Measurements from ENCODE around the gene SEMA4A. TPM values are rescaled to one million over a fixed set of nuclear protein-coding genes. Genes with fewer than 3 reads are reported as not detected.
"Not testable (repeated sequence)": the region's sequence is repeated elsewhere in the genome, so short reads cannot be mapped to it uniquely, and the experiment has no call there.

Gene SEMA4A
- polyA plus RNA-seq (ENCODE audit: insufficient read length in 4 of 4): 10 to 100 TPM; 18.2 to 27.1 (median 21.5) TPM

DNA sequence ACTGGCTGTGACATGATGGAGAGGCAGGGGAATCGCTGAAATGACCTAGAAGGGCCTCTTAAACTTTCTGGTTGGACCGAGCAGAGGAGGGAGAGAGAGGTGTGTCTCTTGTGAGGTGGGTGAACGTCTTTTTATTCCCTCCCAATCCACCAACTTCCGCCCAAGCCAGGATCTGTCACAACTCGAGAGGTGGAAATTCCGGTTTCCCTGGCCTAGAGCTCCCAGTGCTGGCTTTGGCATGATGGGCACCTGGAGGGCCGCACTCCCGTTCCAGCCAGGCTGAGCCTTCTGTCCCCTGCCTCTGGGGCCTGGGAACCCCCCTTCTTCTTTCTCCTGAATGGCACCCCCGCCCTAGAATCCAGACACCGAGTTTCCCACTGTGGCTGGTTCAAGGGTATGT lies at the start of gene SEMA4A:
Gene SEMA4A (plus strand): TSS at position 224 of the 400 bp plus-strand sequence. CDS start 994 bp downstream, outside the sequence.
- DNase-seq (ENCODE audit: low read depth in 4 of 4, low spot score in 3 of 4): no peak

DNA sequence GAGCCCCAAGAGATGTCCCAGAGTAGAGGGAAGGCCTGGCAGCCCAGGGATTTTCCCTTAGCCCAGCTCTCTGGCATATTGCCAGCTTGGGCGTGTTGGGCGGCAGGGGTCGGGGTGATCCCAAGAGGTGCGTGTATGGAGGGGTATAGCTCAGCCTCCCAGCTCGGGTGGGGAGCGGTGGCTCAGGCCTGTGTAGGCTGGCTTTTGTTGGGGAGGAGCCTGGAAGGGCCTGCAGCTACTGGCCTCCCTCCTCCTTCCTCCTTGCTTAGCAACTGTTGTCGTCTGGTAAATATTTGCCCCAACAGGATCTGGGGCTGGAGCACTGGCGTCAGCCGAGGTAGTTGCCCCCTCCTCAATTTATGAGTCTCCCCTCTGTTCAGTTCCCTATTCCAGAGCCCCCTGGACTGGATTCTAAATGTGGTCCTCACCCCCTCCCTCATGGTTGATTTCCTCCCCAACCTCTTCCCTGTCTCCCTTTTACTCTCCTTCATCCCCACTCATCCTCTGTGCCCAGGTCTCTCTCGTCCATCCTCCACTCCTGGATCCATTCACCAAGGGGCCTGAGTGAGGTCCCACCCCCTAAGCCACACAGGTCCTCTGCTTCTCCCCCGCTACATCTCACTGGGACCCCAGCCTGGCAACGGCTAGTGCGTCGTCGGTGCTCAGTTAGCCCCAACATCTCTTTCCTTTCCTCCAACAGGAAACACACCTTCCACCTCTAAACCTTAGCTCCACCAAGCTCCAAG lies 49.1 kb upstream of the SEMA4A start:
- no peak for DNase-seq (ENCODE audit: low read depth in 4 of 4, low spot score in 3 of 4)

GRCh38 chr1:156104861-156105832 lies 48.2 kb upstream of the SEMA4A start:
- no peak for DNase-seq (ENCODE audit: low read depth in 4 of 4, low spot score in 3 of 4)

DNA sequence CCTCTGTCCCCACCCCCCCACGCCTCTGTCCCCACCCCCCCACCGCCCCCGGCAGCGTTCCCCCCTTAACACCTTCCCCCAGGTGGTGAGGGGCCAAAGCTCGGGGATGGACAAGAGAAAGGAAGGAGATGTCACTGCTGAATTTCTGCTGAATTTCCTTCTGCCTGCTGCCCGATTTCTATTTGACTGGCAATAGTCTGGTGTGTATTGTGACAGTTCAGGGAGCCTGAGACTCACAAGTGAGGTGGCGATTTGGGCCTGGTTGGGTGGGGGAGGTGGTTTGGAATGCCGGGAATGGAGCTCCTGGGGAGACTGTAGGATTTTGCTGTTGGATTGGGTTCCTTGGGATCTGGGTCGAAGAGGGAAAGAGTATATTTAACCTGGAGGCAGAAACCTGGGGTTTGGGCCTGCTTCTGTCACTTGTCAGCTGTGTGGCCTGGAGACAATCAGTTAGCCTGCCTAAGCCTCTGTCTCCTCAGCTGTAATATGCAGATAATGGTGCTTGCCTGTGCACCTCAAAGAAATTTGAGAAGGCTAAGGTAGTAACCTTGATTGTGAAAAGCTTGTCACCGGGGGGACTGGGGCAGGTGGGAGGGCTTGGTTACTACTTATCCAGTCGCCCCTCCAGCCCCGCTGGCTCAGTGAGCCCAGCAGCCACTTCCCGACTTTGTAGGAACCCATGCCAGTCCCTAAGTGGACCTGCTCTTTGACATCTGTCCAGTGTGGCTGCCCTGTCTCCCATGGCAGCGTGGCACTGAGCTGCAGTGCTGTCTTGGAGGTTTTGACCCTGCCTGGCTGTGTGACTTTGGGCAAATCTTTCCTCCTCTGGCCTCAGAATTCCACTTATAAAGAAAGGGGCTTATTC lies 46.5 kb upstream of the SEMA4A start:
- DNase-seq (ENCODE audit: low read depth in 4 of 4, low spot score in 3 of 4): no peak

- DNase-seq (ENCODE audit: low read depth in 4 of 4, low spot score in 3 of 4): no peak
These were observed 45.3 kb upstream of the SEMA4A start for GRCh38 chr1:156108057-156108456.

DNA sequence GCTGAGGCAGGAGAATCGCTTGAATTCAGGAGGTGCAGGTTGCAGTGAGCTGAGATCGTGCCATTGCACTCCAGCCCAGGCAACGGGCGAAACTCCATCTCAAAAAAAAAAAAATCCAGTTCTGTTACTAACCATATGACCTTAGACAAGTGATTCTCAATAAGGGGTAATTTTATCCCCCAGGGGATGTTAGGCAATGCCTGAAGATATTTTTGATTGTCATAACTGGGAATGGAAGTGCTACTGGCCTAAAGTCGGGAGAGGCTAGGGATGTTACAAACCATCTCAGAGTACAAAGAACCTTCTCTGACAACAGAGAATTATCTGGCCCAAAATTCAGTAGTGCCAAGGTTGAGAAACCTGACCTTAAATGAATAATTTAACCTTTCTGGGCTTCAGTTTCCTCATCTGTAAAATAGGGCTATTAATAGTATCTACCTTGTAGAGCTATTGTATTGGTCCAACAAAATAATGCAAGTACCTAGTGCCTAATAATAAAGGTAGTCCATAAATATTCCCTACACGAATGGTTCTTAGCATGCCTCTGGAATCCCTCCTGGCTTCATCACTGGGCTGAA lies 44.6 kb upstream of the SEMA4A start:
- DNase-seq (ENCODE audit: low read depth in 4 of 4, low spot score in 3 of 4): no peak

DNA sequence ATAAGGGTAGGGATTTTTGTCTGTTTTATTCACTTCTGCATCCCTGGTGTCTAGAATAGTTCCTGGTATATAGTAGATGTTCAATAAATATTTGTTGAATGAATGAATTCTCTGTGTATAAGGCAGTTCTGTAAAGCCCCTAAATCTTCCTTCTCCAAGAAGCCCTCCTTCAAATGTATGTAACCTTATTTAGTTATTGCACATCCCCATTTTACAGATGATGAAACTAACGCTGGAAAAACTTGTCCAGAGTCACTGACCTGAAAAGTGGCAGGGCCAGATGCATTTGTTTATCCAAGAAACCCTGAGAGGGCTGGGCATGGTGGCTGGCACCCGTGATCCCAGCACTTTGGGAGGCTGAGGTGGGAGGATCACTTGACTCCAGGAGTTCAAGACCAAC lies 43.1 kb upstream of the SEMA4A start:
- no peak for DNase-seq (ENCODE audit: low read depth in 4 of 4, low spot score in 3 of 4)

DNA sequence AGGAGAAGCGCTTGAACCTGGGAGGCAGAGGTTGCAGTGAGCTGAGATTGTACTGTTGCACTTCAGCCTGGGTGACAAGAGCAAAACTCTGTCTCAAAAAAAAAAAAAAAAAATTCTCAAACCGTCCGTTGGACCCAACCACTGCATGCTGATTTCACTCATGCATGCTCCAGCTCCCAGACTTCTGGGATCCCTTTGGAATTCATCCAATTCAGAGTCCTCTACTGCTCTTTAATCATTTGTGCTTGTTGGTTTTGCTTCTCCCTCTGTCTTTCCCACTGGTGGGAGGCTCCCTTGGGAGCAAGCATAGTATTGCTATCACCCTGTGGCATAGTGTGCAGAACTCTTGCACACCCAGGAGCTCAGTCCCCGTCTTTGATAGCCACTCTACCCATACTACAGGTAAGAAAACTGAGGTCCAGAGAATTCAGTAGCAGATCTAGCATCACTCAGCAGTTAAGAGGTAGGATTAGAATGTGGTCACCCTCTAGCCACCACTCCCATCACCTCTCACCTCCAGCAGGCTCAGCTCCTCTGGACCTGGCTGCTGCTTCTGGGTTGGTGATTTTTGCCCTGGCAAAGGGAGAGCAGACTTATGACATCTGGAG lies 41.9 kb upstream of the SEMA4A start:
- DNase-seq (ENCODE audit: low read depth in 4 of 4, low spot score in 3 of 4): no peak

- no peak for DNase-seq (ENCODE audit: low read depth in 4 of 4, low spot score in 3 of 4)
These were observed 40.9 kb upstream of the SEMA4A start for GRCh38 chr1:156112276-156113137.

DNA sequence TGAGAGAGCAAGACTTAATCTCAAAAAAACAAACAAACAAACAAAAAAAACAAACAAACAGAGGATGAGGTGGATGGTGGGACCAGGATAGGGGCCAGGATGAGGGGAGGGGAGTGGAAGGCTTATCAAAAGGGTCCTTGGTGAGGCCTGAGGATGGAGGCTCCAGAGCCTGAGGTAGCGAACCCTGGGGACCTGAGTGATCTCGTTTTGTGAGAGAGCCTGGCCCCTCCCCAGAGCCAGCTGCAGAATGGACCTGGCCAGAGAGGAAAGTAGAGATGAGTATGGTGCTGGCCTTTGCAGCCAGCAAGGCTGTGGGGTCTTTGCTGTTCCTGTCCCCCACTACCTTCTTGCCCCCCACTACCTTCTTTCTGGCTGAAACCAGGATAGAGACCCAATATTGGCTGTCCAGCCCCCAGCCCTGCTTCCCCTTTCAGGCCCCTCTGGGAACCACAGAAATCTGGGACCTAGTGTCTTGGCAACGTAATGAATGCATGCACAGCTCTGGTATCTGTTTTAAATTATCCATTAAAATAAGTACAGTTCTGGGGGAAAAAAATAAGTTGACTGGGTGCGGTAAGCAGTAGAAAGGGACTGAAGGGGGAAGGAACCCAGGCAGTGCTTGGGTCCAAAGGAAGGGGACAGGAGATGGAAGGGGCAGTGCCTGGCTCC lies 40.0 kb upstream of the SEMA4A start:
- DNase-seq (ENCODE audit: low read depth in 4 of 4, low spot score in 3 of 4): no peak

DNA sequence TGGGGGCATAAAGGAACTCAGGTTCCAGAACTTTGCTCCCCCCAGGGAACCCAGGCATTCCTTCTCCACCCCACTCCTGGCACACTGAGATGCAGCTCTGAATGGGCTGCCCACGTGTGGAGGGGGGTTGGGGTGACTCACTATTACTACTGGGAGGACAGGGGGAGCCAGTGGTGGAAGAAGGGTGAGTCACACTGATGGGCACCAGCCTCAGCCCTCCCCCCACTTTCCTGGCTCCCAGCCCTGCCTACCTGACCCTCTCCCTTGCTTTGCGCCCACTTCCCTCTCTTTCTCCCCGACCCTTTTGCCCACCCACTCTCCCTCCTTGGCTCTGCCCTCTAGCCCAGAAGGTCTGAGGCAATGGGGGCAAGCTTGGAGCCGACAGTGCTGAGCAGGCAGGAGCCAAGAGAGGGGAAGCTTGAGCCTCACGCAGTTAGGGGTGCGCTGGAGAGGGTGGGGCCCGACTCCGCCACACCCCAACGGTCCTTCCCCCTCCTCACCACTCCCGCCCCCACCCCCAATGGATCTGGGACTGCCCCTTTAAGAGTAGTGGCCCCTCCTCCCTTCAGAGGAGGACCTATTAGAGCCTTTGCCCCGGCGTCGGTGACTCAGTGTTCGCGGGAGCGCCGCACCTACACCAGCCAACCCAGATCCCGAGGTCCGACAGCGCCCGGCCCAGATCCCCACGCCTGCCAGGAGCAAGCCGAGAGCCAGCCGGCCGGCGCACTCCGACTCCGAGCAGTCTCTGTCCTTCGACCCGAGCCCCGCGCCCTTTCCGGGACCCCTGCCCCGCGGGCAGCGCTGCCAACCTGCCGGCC lies 39.1 kb upstream of the SEMA4A start, which contains the start of gene LMNA:
Gene LMNA (plus strand): TSS at position 611 of the 818 bp plus-strand sequence. CDS start 208 bp downstream, outside the sequence.
- DNase-seq (ENCODE audit: low read depth in 4 of 4, low spot score in 3 of 4): no peak

DNA sequence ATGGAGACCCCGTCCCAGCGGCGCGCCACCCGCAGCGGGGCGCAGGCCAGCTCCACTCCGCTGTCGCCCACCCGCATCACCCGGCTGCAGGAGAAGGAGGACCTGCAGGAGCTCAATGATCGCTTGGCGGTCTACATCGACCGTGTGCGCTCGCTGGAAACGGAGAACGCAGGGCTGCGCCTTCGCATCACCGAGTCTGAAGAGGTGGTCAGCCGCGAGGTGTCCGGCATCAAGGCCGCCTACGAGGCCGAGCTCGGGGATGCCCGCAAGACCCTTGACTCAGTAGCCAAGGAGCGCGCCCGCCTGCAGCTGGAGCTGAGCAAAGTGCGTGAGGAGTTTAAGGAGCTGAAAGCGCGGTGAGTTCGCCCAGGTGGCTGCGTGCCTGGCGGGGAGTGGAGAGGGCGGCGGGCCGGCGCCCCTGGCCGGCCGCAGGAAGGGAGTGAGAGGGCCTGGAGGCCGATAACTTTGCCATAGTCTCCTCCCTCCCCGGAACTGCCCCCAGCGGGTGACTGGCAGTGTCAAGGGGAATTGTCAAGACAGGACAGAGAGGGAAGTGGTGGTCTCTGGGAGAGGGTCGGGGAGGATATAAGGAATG lies 38.4 kb upstream of the SEMA4A start:
- DNase-seq (ENCODE audit: low read depth in 4 of 4, low spot score in 3 of 4): no peak

GRCh38 chr1:156115514-156116374 lies 37.6 kb upstream of the SEMA4A start:
- no peak for DNase-seq (ENCODE audit: low read depth in 4 of 4, low spot score in 3 of 4)

- DNase-seq (ENCODE audit: low read depth in 4 of 4, low spot score in 3 of 4): not testable (repeated sequence)
These were observed 36.7 kb upstream of the SEMA4A start for GRCh38 chr1:156116731-156117130.

GRCh38 chr1:156117414-156118176 lies 35.8 kb upstream of the SEMA4A start:
- no peak for DNase-seq (ENCODE audit: low read depth in 4 of 4, low spot score in 3 of 4)

All from right renal pelvis (tissue), 4 donors.